Kidney (tissue), 14 donors: Measurements from ENCODE around the gene COL9A2. TPM values are rescaled to one million over a fixed set of nuclear protein-coding genes. Genes with fewer than 3 reads are reported as not detected.
"Not testable (repeated sequence)": the region's sequence is repeated elsewhere in the genome, so short reads cannot be mapped to it uniquely, and the experiment has no call there.

Experiments used
- DNase-seq, 5 donors: peaks; one replicate each; pipeline ENCODE4 v3.0.0-alpha.2; 2013 to 2020
- FAIRE-seq: peaks from 2 replicates; lab custom pipeline; 2012; peaks lifted over from hg19 to GRCh38; lab: Jason Lieb, UNC
- H3K27ac ChIP-seq, 2 donors: one replicate each; pipeline ENCODE4 v1.7.0; 2013; ENCODE audit warnings: low read depth in 2 of 2, low read length in 2 of 2, inconsistent platforms in 1 of 2
- H3K27me3 ChIP-seq: one replicate; pipeline ENCODE4 v1.7.1; 2013; ENCODE audit warnings: low read length, inconsistent platforms; ENCODE audit not compliant: control insufficient read depth, insufficient read depth
- H3K36me3 ChIP-seq, 3 donors: one replicate each; pipeline versions ENCODE4 v1.7.0 to v1.7.1; 2013; ENCODE audit warnings: low read length in 3 of 3, control low read depth in 1 of 3, inconsistent platforms in 1 of 3; ENCODE audit not compliant: insufficient read depth in 3 of 3, control insufficient read depth in 2 of 3
- H3K4me1 ChIP-seq, 3 donors: one replicate each; pipeline versions ENCODE4 v1.7.0 to v1.7.1; 2013; ENCODE audit warnings: low read length in 3 of 3, inconsistent platforms in 1 of 3, low read depth in 1 of 3; ENCODE audit not compliant: control insufficient read depth in 2 of 3, insufficient read depth in 2 of 3
- H3K4me3 ChIP-seq, 3 donors: one replicate each; pipeline versions ENCODE4 v1.7.0 to v1.8.1; 2013; ENCODE audit warnings: low read length in 3 of 3, control low read depth in 1 of 3, inconsistent platforms in 1 of 3
- H3K9ac ChIP-seq, 3 donors: one replicate each; pipeline versions ENCODE4 v1.7.0 to v1.7.1; 2013; ENCODE audit warnings: low read length in 3 of 3, control low read depth in 1 of 3, inconsistent platforms in 1 of 3
- H3K9me3 ChIP-seq, 3 donors: one replicate each; pipeline versions ENCODE4 v1.7.0 to v1.7.1; 2013; ENCODE audit warnings: low read length in 3 of 3, control low read depth in 1 of 3, inconsistent platforms in 1 of 3; ENCODE audit not compliant: control insufficient read depth in 2 of 3, insufficient read depth in 1 of 3
- CTCF ChIP-seq: IDR thresholded peaks from 3 replicates; pipeline ENCODE4 v1.5.1; 2012; ENCODE audit warnings: mild to moderate bottlenecking, moderate library complexity, borderline replicate concordance; ENCODE audit not compliant: insufficient read depth; ENCODE audit errors: extremely low read depth
- intact Hi-C: fragments of 100-400 bp; cut with DNase I; formaldehyde crosslinking; loops from one replicate; pipeline ENCODE4 v1.11.1; 2022
- polyA plus RNA-seq: library from polyadenylated mRNA; stranded (reverse); fragments of 350-450 nt; fragmentation: Illumina TruSeq; extraction: RNeasy Lipid Tissue Mini Kit (QIAGEN cat#74804); gene quantifications from one replicate; pipeline ENCODE4 v1.2.3, GENCODE V29; 2014; ENCODE audit warnings: low read depth, low replicate concordance; ENCODE audit not compliant: insufficient read depth
- total RNA-seq: library from RNA; stranded (reverse); fragmentation: NEBNext Ultra II Directional; extraction: Animal tissue kit (Norgen Biotek cat#: 25700); gene quantifications from one replicate; pipeline ENCODE4 v1.2.1, GENCODE V29; 2021
- donor health status: control.
- donor health status: control.
- donor health status: control.
- donor health status: control.
- donor health status: control.
- donor health status: DM: yes; HTN: yes; CAD: no.
- donor health status: Normal renal cell carcinoma (clear cell type).

COL9A2 gene
- total and polyA plus RNA-seq, 2 donors from 2014 or later = 13.8 to 16.6 TPM

- no peak for FAIRE-seq
- H3K27ac ChIP-seq = no peak overlapping the region
- H3K9ac ChIP-seq = no peak overlapping the region
- no peak overlapping the region for H3K4me3 ChIP-seq
- H3K9me3 ChIP-seq = no peaks in the 10 kb centered on the region
- intact Hi-C loops = loop anchor here (10.0 kb wide), 1 partner anchor 203 kb away; no protein-coding TSS in a partner anchor
- TF ChIP-seq CTCF = no peak
- DNase-seq = no peak
- no peaks in the 10 kb centered on the region for H3K27me3 ChIP-seq
- no peaks in the 10 kb centered on the region for H3K36me3 ChIP-seq
- peaks cover 0 to 2% (median 0%) of the 10 kb centered on the region in 3 donors for H3K4me1 ChIP-seq
These were observed 20.4 kb upstream of the COL9A2 start for GRCh38 chr1:40337443-40337842.

- Histone ChIP-seq H3K9ac (no peak overlapping the region), H3K36me3 (no peaks in the 10 kb centered on the region), H3K27me3 (no peaks in the 10 kb centered on the region), H3K27ac (no peak overlapping the region), H3K4me3 (no peak overlapping the region), H3K9me3 (no peaks in the 10 kb centered on the region), H3K4me1 (no peaks in the 10 kb centered on the region)
- no peak for DNase-seq
- intact Hi-C loops = loop anchor here (10.0 kb wide), 1 partner anchor 198 kb away; no protein-coding TSS in a partner anchor
- no peak for TF ChIP-seq CTCF
- FAIRE-seq = no peak
These were observed 15.6 kb upstream of the COL9A2 start for GRCh38 chr1:40332695-40333094.

- intact Hi-C loops = loop anchor here (10.0 kb wide), 1 partner anchor 197 kb away; no protein-coding TSS in a partner anchor
- not testable (repeated sequence) for FAIRE-seq, H3K36me3 ChIP-seq, H3K9me3 ChIP-seq, H3K4me3 ChIP-seq, H3K27ac ChIP-seq, DNase-seq, H3K4me1 ChIP-seq, H3K27me3 ChIP-seq, H3K9ac ChIP-seq
These were observed 14.3 kb upstream of the COL9A2 start for GRCh38 chr1:40331403-40331802.

GRCh38 chr1:40318970-40319621, 2.0 kb upstream of the COL9A2 start:
- Histone ChIP-seq H3K36me3 (no peaks in the 10 kb centered on the region), H3K4me1 (peaks cover 0 to 10% (median 0%) of the 10 kb centered on the region in 3 donors), H3K4me3 (no peak overlapping the region), H3K27me3 (no peaks in the 10 kb centered on the region), H3K9ac (no peak overlapping the region), H3K27ac (no peak overlapping the region), H3K9me3 (no peaks in the 10 kb centered on the region)
- FAIRE-seq (no peak), DNase-seq (no peak)
- no peak for TF ChIP-seq CTCF
- intact Hi-C loops = no loop called here
